ENCODE measurements around the gene ACSF2. TPM values are rescaled to one million over a fixed set of nuclear protein-coding genes. Genes with fewer than 3 reads are reported as not detected.

ACSF2 gene
- total and polyA plus RNA-seq, 2 of the 13 experiments (the other 11 are each of a cell fraction or from before 2014, with no cell fraction given): 87.3 to 109 TPM

- TF ChIP-seq MBD4 (IDR thresholded peaks at IDR 0.05; ENCODE audit: borderline replicate concordance, low read length) (no peak), SIX4 (CRISPR knock-in tag; IDR thresholded peaks at IDR 0.05) (no peak), KDM3A (CRISPR knock-in tag; IDR thresholded peaks at IDR 0.05; ENCODE audit: low read depth) (no peak; the same call in 1 of the 2 replicates), PTBP1 (IDR thresholded peaks at IDR 0.05; ENCODE audit: low read depth, low read length, poor library complexity, severe bottlenecking) (no peak), ZNF792 (CRISPR knock-in tag; IDR thresholded peaks at IDR 0.05) (peak; percentile 88), NR1H2 (CRISPR knock-in tag; IDR thresholded peaks at IDR 0.05; ENCODE audit: borderline replicate concordance, low read depth) (no peak), ZNF468 (CRISPR knock-in tag; IDR thresholded peaks at IDR 0.05) (no peak), ZNF672 (CRISPR knock-in tag; IDR thresholded peaks at IDR 0.05) (no peak), NFE2L1 (CRISPR knock-in tag; IDR thresholded peaks at IDR 0.05; ENCODE audit: borderline replicate concordance) (no peak), CCDC6 (CRISPR knock-in tag; IDR thresholded peaks at IDR 0.05) (peak; percentile 77), ZNF33A (CRISPR knock-in tag; IDR thresholded peaks at IDR 0.05; ENCODE audit: borderline replicate concordance) (no peak), NRL (CRISPR knock-in tag; IDR thresholded peaks at IDR 0.05; ENCODE audit: borderline replicate concordance) (no peak), TOPORS (CRISPR knock-in tag; IDR thresholded peaks at IDR 0.05) (no peak), KLF13 (CRISPR knock-in tag; IDR thresholded peaks at IDR 0.05) (no peak), MED8 (CRISPR knock-in tag; IDR thresholded peaks at IDR 0.05; ENCODE audit: insufficient replicate concordance) (no peak), ZNF275 (CRISPR knock-in tag; IDR thresholded peaks at IDR 0.05; ENCODE audit: borderline replicate concordance) (peak; percentile 61; the same call in 1 of the 2 replicates), RXRB (CRISPR knock-in tag; IDR thresholded peaks at IDR 0.05; ENCODE audit: borderline replicate concordance) (peak; percentile 80; the same call in 1 of the 2 replicates), HOXA9 (CRISPR knock-in tag; IDR thresholded peaks at IDR 0.05; ENCODE audit: borderline replicate concordance) (0 out of 2 replicates have a peak, but pooled peaks have one; percentile 17), KLF11 (CRISPR knock-in tag; IDR thresholded peaks at IDR 0.05) (0 out of 2 replicates have a peak, but pooled peaks have one; percentile 21), ETV6 (CRISPR knock-in tag; conservative IDR thresholded peaks at IDR 0.05) (no peak), JUN (CRISPR knock-in tag; IDR thresholded peaks at IDR 0.05) (peak; percentile 69; the same call in 1 of the 2 replicates), ZNF138 (CRISPR knock-in tag; IDR thresholded peaks at IDR 0.05; ENCODE audit: low read depth) (0 out of 2 replicates have a peak, but pooled peaks have one; percentile 78), ZNF292 (CRISPR knock-in tag; IDR thresholded peaks at IDR 0.05; ENCODE audit: borderline replicate concordance, low read depth) (peak; percentile 66; the same call in 1 of the 2 replicates)
- TF ChIP-seq, protein P1, sequence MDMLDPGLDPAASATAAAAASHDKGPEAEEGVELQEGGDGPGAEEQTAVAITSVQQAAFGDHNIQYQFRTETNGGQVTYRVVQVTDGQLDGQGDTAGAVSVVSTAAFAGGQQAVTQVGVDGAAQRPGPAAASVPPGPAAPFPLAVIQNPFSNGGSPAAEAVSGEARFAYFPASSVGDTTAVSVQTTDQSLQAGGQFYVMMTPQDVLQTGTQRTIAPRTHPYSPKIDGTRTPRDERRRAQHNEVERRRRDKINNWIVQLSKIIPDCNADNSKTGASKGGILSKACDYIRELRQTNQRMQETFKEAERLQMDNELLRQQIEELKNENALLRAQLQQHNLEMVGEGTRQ (IDR thresholded peaks at IDR 0.05; ENCODE audit: low read depth, low read length): no peak
- TF ChIP-seq, protein P1 (CRISPR knock-in tag; IDR thresholded peaks at IDR 0.05; ENCODE audit: borderline replicate concordance): no peak
- TF ChIP-seq, protein P2, sequence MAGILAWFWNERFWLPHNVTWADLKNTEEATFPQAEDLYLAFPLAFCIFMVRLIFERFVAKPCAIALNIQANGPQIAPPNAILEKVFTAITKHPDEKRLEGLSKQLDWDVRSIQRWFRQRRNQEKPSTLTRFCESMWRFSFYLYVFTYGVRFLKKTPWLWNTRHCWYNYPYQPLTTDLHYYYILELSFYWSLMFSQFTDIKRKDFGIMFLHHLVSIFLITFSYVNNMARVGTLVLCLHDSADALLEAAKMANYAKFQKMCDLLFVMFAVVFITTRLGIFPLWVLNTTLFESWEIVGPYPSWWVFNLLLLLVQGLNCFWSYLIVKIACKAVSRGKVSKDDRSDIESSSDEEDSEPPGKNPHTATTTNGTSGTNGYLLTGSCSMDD (CRISPR knock-in tag; IDR thresholded peaks at IDR 0.05): no peak
Observed at GRCh38 chr17:50458701-50459676, 33.0 kb downstream of the ACSF2 start (continued).

Data from HepG2 (cell line).